Muscle of arm (tissue), 12 donors: ENCODE data around the gene NDUFAF3. TPM values are rescaled to one million over a fixed set of nuclear protein-coding genes. Genes with fewer than 3 reads are reported as not detected.

Source experiments
- DNase-seq: peaks from one replicate; pipeline ENCODE4 v3.0.0-alpha.2; 2013
- polyA plus RNA-seq, 12 donors: library from polyadenylated mRNA; unstranded; fragments of 120-200 nt; gene quantifications; one replicate each; pipeline ENCODE4 v1.2.1, GENCODE V29; 2013; ENCODE audit not compliant: insufficient read length in 12 of 12

The NDUFAF3 gene
- polyA plus RNA-seq, 12 donors, result 38.5 to 65.7 (median 52.5) TPM; not detected in 1

DNA sequence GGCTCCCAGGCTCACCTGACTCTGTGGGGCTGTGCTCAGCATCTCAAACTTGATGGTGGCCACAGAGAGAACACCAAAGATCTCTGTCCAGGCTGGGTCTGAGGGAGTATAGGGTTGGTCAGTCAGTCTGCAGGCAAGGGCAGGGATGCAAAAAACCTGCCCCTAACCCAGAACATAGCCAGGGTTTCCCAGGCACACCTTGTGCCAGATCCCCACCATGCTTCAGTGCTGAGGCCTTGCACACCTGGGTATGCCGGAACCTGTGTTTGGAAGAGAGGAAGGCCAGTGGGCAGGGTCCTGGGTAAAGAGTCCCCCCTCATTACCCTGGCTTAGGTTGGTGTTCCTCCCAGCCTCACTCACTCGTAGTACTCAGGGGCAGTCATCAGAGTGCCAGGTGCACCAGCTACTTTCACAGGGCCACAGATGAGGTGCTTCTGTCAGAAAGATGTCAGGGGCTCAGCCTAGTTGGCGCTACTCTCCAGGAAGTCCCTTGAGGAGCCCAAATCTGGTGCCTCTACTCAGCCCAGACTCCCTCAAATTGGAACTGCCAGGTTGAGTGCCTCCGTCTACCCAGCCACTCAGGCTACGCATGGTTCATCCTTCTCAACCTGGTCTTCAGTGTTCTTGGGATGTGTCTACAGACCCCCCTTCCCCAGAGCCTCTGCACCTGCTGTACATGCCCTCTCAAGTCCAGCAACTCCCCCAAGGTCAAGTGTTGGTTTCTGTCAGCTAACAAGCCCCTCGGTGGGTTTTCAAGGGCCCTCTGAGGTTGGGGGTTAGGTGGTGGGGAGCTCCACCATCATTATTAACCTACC is 5.3 kb upstream of the NDUFAF3 start:
- DNase-seq, result no peak

DNA sequence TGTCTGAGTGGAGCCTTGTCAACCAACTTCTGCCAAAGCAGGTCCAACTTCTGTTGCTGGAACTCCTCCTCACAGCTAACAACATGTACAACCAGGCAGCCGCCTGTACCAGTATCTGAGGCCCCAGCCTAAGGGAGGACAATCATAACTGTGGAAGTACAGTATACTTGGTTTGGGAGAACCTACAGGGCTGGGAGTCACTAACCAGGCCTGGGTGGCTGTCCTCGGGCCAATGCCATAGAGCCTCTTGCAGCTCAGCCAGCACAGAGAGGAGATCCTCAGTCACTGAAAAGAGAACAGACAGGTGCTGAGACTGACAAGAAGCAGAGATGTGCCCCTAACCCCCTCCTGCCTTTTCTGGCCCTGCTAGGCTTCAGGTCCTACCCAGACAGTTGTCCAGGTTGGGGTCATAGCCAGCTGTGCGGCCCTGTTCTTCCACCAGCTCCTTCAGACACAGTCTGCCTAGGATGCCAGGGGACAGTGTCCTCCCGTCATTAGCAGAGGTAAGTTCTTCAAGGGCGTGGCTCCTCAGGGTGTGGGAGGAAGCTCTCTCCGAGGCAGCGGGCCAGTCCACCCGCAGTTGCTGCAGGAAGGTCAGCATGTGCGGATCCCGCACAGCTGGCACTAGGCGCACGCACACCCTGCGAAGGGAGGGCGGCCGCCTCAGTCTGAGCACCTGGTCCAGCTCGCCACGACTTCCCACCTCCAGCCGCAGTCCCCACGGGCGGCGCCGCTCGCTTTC is 4.5 kb upstream of the NDUFAF3 start:
- no peak for DNase-seq

DNA sequence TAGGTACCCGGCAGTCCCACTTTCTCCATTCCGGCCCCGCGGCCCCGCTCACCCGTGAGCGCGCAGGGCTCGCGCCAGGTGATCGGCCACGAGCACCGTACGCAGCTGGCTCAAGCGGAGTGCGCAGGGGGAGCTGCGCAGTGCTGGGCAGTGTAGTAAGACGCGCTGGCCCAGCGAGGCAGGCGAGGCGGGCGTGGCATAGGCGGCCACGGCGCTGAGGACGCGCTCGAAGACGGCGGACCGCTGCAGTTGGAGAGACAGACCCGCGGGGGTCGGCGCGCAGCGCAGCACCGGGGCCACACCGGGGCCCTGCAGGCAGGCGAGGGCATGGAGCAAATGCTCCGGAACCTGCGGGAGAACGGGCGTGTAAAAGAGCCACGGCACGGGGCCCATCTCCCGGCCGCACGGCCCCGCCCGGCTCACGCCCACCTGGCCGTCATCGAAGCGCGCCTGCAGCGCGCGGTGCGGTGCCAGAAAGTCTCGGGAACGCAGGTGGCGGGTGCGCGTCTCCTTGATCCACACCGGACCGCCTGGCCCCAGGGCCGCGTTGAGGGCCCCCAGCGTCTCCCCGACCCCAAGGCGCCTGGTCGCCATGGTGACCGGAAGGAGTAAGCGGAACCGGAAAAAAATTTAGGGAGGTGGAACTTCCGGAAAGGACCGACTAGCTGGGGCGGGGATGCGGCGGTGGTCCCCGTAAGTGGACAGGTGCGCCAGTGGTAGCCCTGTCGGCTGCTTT is 3.8 kb upstream of the NDUFAF3 start, which contains the start of gene DALRD3:
Gene DALRD3, minus strand, starts transcription at position 610 of the 736 bp plus-strand sequence. Its CDS starts 16 bp downstream, at position 594.
- peak; percentile 69 for DNase-seq

DNA sequence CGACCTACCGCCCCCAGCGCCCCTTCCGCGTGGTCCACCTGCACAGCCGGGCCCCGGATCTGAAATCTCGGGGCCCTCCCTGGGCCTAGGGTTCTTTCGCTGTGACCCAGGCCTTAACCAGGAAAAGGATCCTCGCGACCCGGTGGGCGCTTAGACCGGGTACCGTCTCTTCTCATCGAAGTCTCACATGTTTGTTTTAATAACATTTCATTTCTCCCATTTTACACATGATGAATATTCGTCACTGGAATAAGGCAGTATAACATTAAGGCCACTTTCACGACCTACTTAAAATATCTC is 3.3 kb upstream of the NDUFAF3 start:
- no peak for DNase-seq

DNA sequence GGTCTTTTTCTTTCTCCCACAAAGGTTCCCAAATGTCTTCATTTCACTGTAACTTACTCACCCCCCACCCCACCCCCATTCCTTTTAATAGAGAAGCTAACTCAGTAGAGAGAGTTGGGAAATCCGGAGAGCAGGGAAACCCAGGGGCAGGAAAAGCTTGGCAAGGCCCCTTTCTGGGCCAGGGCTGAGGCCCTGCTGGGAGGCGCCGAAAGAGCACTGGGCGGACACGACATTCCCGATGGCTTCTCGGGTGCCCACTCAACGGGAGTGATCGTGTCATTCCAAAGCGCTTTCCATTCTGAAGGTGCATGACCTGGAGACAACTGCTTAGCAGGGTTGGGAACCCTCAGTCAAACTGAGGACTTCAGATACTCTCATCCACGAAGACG is 2.0 kb upstream of the NDUFAF3 start:
- no peak for DNase-seq

DNA sequence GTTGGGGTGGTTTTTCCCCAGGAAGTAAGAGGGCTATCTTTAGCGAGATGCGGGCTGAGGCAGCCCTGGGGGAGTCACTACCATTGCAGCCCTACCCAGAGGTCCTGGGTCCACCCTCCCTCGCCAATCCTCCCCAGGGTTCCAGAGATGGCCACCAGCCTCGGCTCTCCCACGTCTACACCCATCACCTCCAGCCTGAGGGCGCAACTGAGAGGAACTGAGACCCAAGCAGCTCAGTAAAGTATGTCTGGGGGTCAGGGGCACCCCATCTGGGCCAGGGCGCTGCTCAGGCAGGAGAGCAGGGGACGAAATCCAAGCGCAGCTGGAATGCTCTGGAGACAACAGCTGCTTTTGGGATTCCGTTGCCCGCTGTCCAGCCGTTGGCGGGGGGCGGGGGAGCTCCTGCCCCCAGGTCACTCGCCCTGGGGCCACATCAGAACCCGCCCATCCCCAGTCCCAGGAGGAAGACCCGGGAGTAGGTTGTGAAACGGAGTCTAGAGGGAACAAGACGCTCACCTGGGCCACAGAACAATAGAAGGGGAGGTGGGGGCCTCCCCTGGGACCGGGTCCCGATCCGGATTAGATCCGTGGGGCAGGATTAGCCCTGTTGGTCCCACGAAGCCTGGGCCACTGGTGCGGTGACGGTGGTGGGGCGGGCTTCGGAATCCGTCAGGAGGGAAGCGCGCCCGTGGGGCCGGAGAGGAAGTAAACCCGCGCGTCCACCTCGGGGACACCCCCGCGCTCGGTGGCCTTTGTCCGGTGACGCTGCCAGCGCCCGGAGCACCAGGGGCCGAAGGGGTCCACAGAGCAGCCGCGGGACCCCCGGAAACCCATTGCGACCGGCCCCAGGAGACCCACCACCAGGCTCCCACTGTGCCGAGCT is 1.4 kb upstream of the NDUFAF3 start:
- no peak for DNase-seq

DNA sequence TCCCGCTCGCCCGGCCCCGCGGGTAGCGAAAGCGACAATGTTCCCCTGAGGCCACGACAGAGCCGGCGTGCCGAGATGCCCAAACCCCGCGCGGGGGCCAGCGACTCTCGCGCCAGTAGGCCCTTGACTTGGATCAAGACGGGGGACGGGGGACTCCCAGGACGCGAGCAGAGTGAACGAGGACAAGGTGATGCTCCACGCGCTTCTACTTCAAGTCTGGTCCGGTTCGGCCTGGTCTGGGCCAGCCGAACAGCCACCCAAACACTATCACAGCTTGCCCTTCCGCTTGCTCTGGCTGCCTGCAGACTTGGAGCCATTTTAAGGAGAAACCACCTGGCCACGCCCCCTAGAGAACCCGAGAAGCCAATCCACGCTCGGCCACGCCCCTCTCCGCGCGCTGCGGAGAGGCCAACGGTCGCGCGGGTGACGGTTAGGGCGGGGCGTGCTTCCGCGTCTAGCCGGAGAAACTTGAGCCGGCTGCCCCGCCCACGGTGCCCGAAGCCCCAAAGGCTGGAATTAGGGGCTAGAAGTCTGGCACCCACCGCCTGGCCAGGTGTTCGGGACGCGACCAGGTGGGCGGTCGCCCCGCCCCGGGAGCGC is 608 bp upstream of the NDUFAF3 start:
- peak; percentile 99 for DNase-seq

DNA sequence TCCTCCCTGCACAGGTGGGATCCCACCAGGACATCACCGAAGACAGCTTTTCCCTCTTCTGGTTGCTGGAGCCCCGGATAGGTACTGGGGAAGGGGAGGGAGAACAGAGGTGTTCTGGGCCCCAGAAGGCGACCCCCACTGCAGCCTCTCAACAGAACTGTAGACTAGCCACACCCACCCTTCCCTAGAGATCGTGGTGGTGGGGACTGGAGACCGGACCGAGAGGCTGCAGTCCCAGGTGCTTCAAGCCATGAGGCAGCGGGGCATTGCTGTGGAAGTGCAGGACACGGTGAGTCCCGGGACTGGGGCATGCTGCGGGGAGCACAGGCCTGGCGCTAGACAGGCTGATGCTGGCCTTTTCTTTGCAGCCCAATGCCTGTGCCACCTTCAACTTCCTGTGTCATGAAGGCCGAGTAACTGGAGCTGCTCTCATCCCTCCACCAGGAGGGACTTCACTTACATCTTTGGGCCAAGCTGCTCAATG is 809 bp downstream of the NDUFAF3 start:
- no peak for DNase-seq

DNA sequence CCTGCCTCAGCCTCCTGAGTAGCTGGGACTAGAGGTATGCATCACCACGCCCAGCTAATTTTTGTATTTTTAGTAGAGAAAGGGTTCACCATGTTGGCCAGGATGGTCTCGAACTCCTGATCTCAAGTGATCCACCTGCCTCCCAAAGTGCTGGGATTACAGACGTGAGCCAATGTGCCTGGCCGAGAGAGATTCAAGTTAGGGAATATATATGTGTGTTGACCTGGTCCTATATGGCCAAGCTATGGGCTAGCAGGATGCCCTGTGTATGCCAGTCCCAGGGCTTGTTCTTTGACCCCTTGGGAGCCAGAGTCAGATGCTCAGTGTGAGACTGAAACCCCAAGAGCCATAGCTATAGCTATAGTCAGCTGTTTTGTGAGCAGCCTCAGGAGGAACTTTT is 1.9 kb downstream of the NDUFAF3 start:
- DNase-seq, result no peak

DNA sequence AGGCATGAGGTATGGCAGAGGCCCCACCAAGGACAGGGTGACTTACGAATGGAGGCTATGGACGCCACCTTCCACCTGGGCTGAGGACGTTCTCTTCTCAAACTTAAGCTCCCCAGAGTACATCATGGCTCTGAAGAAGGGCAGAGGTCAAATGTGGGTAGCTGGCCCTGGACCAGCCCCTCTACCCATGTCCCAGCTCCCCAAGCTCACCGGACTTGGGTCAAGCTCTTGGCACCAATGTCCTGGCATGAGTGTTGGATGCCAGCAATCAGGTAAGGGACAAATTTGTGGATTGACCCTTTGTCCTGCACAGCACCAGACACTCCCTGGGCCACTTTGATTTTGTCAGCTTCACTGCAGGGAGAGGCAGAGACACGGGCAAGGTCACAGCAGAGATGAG is 2.5 kb downstream of the NDUFAF3 start:
- DNase-seq, result no peak

DNA sequence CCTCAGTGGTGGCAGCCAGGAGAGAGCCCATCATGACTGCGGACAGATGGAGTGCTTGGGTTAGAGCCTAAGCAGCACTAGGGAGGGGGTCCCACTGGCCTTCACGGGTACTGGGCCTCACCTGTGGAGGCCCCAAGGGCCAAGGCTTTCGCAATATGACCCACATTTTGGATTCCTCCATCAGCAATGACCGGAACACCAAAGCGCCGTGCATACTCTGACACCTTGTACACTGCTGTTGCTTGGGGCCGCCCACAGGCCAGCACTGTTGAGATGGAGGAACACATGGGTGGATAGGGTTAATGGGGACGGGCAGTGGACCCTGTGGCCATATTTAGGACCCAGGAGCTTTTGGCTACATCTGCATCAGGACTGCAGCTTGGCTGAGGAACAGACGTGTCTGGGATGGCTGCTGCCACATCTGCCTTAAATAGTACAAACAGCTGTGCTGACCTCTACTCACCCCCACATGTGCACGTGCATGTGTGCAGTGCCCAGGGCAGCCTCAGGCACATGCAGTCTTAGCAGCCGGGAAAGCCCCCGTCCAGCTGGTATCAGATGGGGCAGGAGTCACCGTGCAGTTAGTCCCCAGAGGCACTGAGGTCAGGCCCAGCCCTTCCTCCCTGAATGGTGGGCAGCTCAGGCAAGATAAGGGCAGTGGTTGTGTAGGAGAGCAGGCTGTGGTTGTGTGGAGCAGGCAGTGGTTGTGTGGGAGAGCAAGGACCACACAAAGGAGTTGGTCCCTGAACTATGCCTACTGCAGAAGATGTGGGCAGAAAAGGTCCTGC is 3.3 kb downstream of the NDUFAF3 start:
- no peak for DNase-seq

DNA sequence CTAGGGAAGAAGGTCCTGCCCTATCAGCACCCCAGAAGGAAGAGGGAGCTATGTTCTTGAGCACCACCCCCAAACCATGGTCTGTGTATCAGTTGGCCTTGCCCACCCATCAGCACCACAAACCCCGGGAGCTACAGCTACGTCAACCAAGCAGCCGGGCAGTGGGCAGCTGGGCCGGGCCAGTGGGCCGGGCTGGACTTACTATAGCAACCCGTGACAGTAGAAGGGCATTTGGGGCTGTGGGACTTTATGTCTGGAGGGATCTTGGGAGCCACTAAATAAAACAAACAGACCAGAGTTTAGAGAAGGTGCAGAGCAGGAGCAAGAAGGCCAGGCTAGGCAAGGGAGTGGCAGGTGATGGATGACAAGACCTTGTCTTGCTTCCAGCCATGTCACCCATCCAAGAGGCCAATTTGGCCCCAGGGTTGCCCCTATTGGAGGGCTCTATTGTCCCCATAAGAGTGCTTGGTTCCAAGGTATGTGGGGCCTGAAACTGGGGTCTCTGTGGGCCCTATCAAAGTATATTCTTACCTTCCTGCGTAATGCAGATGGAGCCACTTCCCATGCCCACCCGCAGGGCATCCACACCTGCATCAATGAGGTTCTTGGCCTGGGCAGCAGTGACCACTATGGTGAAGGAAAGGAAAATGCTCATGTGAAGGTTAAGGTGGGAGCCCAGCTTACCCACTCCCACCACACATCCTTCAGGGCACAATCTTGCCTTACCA is 4.0 kb downstream of the NDUFAF3 start:
- no peak for DNase-seq

DNA sequence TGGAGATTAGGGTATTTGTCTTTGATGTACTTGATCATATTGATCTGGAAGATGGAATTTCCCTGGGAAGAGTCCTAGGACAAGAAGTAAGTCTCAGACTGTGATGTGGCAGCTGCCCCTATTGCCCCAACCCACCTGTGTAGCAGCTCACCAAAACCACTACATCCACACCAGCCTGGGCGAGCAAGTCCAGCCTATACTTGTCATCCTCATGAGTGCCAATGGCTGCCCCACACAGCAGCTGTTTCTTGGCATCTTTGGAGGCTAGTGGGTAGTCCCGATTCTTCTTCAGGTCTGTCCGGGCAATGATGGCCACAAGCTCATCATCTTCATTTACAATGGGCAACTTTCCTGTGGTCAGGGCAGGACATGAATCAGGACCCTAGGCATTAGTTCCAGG is 4.6 kb downstream of the NDUFAF3 start:
- no peak for DNase-seq

DNA sequence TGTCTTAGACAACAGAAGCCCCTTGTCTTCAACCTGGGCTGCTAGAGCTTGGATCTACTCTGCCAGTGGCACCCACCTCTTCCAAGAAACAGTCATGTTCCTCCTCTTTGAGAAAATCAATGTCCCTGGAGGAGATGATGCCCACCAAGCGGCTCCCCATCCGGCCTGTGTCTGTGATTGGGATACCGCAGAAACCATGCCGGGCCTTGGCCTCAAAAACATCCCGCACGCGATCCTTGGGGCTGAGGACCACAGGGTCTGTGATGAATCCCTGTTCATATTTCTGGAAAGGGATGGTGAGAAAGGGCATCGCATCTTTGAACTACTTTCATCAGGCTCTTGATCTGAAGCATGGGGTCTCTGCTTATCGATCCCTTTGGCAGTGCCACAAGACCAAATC is 5.7 kb downstream of the NDUFAF3 start:
- DNase-seq, result no peak

DNA sequence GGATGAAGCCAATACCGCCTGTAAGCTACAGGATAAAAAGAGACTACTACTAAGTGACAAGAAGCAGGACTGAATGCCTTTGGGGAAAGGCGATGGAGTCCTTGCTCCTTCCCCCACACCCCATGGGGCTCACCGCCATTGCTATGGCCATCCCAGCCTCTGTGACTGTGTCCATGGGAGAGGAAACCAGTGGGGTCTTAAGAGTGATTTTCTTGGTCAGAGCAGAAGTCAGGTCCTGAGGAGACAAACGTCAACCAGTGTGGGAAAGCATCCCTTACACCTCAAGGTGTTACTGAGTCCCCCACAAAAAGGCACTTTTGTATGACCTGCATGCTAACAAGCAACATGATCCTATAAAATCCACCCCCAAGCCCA is 6.4 kb downstream of the NDUFAF3 start:
- DNase-seq, result no peak

DNA sequence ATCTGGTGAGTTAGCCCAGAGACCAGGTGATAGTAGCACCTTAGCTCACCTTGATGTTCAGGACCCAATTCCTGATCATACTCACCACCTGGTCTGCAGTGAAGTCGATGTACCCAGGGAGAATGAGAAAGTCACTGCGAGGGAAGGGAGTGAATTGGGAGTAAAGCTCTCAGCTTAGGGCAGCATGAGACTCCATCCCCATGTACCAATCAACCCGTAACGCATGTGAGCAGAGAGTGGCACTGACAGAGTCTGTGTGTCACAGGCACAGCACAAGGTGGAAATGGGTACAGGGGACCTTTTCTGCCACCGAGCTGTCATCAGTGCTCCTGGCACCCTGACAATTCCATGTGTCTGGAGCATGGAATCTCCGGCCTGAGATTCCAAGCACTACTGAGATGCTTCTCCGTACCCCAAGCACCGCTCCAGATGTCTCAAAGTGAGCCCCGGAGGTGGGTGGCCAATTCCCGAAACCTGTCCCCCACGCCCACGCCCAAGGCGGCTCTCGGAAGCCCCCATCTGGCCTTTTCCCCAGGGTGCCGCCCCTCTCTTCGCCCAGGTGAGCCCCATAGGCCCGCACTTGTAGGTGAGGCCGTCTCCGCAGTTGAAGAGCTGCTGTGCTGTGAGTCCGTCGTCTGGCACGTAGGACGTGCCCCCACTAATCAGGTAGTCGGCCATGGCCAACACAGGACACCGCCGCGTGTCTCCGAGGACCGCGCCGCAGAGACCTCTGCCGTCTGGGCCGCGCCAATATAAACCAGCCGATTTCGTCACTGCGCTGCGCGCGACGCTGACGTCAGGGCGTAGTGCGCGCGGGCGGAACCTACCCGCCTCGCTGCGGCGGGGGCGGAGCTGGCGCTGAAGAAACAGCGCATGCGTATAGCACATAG is 7.0 kb downstream of the NDUFAF3 start, which contains the start of gene IMPDH2:
Gene IMPDH2, minus strand, starts transcription at position 726 of the 890 bp plus-strand sequence. Its CDS starts 48 bp downstream, at position 678.
- peak; percentile 95 for DNase-seq

DNA sequence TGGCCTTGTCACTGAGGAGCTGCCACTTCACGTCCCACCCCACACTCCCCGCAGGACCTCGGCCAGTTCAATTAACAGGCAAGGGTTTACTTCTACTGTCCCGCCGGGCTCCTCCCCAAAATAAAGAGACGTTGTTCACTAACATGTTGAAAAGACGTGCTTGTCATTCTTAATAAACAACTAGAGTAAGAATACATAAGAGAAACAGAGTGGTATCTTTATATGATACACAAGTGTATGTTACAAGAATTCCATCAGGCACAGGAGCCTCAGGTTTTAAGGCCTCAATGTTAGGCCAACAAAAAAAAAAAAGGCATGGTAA is 7.6 kb downstream of the NDUFAF3 start:
- no peak for DNase-seq

DNA sequence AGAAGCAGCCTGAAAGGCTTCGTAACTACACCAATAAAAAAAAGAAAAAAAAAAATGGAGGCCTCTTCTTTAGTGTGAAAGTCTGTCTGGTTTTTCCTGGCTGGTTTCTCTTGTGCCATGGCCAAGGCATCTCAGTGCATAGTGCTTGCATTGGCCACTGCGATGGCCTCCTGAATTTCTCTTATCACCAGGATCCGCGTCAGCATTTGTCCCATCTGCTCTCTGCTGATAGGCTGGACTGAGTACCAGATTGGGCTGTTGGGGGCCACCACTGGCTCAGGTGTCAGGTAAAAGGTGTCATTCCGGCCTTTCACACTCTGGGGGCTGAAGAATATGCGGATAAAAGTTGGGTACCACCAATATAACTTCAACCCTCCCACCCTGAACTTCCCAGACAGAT is 8.4 kb downstream of the NDUFAF3 start:
- no peak for DNase-seq
